ENCODE measurements around the gene TMEM270.

DNA sequence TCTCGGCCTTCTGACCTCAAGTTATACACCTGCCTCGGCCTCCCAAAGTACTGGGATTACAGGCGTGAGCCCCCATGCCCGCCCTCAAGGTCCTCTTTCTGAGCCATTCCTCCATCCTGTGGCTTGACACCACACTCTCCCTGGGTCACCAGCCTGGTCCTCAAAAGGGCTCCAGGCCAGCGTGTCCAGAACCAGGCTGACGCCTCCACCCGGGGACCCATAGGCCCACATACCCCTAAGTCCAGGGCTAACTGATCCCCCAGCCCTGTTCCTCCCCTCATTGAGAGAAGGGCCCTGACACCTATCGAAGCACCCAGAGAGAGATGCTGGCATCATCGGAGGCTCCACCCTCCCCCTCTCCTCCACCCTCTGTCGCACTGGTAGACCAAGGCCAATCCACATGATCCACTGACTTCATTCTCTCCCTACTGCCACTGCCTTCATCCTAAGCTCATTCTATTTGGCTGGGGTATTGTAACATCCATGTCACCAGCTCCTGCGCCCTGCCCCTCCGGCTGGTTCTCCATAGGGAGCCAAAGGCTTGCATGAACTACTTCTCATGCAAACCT lies 46.7 kb downstream of the TMEM270 start:
- TF ChIP-seq, protein P1, sequence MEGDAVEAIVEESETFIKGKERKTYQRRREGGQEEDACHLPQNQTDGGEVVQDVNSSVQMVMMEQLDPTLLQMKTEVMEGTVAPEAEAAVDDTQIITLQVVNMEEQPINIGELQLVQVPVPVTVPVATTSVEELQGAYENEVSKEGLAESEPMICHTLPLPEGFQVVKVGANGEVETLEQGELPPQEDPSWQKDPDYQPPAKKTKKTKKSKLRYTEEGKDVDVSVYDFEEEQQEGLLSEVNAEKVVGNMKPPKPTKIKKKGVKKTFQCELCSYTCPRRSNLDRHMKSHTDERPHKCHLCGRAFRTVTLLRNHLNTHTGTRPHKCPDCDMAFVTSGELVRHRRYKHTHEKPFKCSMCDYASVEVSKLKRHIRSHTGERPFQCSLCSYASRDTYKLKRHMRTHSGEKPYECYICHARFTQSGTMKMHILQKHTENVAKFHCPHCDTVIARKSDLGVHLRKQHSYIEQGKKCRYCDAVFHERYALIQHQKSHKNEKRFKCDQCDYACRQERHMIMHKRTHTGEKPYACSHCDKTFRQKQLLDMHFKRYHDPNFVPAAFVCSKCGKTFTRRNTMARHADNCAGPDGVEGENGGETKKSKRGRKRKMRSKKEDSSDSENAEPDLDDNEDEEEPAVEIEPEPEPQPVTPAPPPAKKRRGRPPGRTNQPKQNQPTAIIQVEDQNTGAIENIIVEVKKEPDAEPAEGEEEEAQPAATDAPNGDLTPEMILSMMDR (IDR thresholded peaks at IDR 0.05) = no peak
- TF ChIP-seq EP300 (IDR thresholded peaks at IDR 0.05) = no peak
